HG02571 (cell line): ENCODE results near the gene CDK4.
"Not testable (repeated sequence)": the region's sequence is repeated elsewhere in the genome, so short reads cannot be mapped to it uniquely, and the experiment has no call there.

ENCODE experiments used
- ATAC-seq: cut with Tn5 transposase; IDR thresholded peaks from one replicate; pipeline ENCODE4 v1.9.1; 2021; ENCODE audit warnings: mild to moderate bottlenecking, moderate library complexity; ENCODE audit not compliant: unreplicated experiment

Gene CDK4

DNA sequence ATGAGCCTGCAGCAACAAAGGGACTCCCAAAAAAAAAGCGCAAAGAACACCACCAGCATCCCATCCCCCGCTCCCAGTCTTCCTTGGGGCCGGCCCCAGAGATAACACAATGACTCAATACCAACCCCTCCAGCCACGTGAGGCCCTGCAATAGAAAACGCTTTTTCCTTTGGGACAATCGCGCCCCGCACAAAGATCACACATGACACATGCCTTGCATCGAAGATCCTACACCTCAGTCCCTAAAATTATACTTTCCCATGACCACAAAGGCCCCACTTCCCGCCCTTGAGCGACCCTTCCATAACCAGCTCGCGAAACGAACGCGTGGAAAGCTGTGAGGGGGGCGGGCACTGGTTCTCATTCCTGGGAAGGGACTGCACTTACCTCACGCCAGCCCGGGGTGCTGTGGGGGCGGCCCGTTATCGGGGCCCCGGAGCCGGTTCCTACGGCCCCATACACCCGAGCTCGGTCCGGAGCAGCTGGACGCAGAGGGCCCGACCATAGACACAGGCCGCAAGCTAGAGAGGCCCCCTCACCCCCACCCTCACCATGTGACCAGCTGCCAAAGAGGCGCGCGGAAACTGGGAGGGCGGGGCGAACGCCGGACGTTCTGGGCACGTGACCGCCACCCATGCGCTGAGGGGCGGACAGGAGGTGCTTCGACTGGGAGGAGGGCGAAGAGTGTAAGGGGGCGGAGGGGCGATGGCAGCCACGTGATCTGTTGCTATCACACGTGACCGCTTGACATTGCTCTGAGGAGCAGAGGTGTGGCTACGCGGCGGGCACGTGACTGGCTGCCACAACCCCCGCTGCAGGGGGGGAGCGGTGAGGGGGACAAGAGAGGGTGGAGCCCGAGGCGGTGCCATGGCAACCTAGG is at the start of gene CDK4:
CDK4 (minus strand) TSS at position 523 of the 880 bp plus-strand sequence. CDS start 593 bp downstream, outside the sequence.
- peak; percentile 65 for ATAC-seq

DNA sequence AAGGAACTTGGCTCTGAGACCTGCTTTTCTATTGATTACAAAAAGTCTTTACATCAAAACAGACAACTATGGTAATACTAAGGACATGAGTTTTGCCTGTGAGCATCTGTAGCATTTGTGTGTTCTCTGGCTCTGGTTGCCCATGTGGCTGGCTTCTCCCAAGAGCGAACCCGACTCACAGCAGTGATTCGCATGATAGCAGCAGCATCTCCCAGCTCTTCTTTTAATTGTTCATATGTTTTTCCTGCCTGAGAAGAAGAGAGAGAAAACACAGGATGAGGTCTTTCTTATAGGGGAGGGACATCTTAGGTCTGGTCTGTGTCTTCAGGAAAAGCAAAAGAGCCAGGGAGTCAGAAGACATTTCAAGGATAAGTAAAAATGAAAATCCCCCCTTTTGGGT is 48.9 kb upstream of the CDK4 start:
- ATAC-seq: no peak

DNA sequence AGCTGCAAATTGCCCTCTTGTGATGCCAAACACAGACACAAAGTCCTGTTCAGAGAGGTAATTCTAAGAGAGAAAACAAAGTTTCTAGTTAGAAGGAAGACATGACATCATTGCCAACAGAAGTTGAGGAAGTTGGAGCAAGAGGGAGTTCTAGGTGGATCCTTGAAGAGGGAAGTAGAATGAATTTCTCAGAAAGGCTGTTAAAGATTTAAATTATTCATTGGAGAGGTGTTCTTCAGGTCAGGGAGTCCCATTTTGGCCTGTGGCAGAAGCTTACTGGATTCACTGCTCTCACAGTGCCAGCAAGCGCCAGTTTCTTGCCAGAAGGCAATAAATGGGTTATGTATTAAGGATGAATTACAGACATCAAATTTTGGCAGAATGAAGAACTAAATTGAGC is 45.8 kb upstream of the CDK4 start:
- ATAC-seq: no peak

DNA sequence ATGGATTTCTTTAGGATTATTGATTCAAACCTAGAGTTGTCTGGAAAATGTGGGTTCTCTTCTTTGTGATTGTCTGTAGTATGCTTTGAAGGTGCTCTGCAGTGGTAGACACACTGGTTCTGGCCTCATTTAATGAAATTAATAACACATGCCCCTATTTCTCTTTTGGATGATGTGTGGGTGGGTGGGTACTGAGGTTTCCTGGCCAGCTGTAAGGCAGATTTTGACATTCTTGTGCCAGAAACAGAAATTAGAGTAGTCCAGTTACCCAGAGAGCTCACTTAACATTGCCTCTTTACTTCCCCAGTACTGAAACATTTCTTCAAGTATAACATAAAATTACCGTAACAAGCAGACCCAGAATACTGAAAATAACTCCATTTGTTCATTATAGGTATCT is 44.9 kb upstream of the CDK4 start:
- ATAC-seq: no peak

DNA sequence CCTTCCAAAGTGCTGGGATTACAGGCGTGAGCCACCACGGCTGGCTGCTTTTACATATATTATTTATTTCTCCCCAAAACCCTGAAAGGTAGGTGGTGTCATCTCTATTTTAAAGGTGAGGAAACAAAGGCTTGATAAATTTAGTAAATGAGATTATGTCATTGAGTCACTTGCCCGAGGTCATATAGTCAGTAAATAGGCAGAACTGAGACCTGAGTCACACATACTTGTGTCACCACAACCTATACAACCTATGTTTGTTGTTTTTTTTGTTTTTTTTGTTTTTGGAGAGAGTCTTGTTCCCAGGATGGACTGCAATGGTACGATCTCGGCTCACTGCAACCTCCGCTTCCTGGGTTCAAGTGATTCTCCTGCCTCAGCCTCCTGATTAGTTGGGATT is 43.2 kb upstream of the CDK4 start:
- ATAC-seq: no peak

DNA sequence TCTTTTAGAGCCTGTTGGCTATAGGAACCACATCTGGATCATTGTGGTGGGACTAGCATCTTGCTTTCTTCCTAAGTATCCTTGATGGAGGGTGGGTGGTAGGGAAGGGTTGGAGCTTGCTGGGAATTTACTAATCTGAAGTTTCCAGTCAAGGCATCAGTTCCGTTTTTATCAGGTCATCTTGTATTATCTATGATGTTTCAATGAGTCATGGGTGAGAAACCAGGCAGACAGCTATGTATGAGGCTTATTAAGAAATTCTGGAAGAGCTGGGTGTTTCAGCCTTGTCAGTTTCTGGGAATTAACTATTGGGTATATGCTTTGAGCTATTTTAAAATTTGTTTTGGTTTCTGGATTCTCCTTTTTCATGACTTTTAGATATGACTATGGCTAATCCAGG is 41.8 kb upstream of the CDK4 start:
- no peak for ATAC-seq

DNA sequence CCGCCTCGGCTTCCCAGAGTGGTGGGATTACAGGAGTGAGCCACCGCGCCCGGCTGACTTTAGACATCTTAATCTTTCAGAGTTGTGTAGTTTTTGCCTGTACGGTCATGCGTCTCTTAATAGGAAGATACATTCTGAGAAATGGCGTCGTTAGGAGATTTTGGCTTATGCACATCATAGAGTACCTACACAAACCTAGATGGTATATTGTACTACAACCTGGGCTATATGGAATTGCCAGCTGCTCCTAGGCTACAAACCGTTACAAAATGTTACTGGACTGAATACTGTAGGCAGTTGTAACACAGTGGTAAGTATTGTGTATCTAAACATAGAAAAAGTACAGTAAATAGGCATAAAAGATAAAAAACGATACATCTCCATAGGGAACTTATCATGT is 31.8 kb upstream of the CDK4 start:
- ATAC-seq: no peak

DNA sequence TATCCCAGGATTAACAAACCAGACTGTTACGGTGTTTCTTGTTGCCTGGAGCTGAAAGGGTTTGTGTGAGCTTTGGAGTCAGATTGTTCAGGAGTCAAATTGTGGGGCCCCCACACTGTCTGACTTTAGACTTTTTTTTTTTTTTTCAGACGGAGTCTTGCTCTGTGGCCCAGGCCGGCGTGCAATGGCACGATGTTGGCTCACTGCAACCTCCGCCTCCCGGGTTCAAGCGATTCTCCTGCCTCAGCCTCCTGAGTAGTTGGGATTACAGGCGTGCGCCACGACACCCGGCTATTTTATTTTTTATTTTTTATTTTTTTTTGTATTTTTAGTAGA is 31.3 kb upstream of the CDK4 start:
- no peak for ATAC-seq

DNA sequence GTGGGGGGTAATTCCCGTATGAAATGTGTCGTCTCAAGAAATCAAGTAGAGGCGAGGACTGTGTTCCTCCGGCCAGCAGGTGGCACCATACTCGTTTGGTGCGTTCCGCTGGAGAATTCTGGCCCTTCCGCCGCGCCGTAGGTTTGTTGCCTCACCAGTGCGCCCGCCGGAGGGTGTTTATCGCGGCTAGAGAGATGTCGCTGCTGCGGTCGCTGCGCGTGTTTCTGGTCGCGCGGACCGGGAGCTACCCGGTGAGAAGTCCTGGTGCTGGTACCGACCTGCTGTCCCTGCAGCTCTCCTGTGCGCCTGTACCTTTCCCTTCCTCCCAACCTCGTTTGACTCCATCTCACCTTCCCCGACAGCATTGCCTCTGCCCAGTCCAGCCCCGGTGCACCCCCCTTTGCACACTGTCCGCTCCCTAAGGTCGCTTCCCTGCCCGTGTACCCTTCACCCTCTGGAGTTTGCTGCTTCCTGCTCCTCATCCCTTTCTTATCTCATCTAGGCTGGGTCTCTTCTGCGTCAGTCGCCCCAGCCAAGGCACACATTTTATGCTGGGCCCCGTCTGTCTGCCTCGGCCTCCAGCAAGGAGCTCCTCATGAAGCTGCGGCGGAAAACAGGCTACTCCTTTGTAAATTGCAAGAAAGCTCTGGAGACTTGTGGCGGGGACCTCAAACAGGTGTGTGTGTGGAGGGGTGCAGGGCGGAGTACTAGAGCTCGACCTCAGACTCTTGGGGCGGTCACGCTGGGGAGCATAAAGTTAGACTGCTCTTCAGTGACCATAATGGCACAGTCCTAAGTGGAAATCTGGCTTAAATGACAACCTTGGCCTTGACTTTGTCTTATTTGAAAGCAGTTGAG is 30.7 kb upstream of the CDK4 start, which contains the start of gene TSFM:
TSFM (plus strand) TSS at position 180 of the 858 bp plus-strand sequence; CDS start at position 195, 15 bp downstream.
- ATAC-seq: peak; percentile 80

DNA sequence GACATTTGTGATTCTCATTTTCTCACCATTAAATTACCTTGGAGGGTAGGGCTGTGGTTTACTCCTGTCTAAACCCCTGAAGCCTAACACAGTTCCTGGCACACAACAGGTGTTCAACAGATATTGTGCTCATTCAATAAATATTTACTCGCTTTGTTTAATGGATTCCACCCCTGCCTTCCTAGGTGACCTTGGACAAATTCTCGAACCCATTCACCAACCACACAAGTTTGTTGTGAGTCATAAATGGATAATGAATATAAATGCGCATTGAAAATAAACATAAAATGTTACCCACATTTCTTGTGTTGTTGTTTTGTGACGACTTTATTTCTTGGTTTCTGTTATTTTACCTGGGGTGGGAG is 30.1 kb upstream of the CDK4 start:
- ATAC-seq: no peak

DNA sequence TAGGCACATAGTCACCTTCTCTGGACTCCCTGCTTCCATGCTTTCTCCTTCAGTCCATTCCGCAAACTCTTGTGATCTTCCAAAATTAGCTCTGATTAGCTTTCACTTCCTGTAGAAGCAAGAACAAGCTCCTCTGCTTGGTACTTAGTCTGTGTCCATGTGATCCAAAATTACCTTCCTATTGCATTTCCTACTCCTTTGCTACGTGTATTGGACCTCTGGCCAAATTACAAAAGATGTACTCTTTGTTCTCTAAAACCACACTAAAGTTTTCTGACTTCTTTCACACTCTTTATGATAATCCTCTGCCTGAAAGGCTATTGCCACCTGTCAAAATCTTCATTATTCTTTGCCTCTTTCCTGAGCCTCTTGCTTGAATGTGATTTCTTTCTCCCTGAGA is 29.7 kb upstream of the CDK4 start:
- ATAC-seq: no peak

DNA sequence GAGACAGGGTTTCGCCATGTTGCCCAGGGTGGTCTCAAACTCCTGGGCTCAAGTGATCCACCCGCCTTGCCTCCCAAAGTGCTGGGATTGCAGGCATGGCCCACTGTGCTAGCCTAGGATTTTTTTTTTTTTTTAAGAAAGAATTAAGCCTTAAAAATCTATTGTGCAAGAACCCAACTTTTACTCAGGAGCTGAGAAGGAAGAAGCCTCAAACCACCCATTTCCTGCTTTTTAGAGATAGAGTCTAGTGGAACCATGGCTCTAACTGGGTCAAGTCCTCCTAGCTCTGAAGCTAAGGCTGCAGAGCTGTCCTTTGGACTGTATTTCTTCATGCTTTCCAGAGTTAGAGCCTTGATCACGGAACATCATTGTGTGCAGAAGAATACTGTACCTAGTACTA is 29.1 kb upstream of the CDK4 start:
- ATAC-seq: no peak

DNA sequence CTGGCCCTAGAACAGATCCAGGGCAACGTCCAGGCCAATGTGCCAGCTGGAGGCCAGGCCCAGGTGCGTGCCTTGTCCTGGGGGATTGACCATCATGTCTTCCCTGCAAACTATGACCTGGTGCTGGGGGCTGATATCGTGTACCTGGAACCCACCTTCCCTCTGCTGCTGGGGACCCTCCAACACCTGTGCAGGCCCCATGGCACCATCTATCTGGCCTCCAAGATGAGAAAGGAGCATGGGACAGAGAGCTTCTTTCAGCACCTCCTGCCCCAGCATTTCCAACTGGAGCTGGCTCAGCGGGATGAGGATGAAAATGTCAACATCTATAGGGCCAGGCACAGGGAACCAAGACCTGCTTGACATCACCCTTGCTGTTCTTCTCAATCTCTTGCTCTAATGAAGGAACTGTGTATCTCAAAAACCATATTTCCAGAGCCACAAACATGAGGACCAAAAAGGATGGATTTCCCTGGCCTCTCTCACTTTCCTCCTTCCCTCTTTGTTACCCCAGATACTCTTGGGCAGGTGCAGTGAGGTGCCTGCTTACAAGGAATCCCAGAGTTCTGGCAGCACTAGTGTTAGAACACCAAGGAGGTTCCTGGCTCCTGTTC is 28.3 kb upstream of the CDK4 start:
- no peak for ATAC-seq

DNA sequence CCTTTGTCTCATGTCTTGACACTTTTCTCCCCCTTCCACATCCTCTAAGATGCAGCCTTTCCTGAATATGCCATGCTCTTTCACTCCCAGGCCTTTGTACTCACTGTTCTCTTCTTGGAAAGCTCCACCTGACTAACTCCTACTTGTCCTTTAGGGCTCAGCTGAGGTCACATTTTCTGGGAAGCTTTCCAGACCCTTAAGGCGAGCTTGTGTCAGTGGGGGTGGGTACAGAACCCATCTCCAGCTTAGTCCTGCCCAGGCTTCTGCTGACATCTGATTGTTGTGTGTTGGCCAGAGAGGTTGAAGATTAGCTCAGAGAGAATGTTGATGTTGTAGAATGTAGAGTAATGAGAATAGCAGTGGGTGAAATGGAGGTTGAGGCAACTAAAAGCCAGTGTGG is 27.6 kb upstream of the CDK4 start:
- ATAC-seq: no peak

DNA sequence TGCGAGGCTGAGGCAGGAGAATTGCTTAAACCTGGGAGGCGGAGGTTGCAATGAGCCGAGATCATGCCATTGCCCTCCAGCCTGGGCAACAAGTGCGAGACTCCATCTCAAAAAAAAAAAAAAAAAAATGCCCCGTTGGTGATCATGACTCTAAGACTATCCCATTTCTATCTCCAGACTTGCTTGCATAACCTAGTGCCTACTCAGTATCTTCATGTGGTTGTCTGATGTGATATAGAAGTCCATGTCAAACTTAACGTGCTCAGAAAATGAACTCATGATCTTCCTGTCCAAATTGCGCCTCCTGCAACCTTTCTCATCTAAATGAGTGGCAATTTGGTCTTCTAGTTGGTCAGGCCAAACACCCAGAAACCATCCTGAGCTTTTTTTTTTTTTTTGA is 25.8 kb upstream of the CDK4 start:
- no peak for ATAC-seq

DNA sequence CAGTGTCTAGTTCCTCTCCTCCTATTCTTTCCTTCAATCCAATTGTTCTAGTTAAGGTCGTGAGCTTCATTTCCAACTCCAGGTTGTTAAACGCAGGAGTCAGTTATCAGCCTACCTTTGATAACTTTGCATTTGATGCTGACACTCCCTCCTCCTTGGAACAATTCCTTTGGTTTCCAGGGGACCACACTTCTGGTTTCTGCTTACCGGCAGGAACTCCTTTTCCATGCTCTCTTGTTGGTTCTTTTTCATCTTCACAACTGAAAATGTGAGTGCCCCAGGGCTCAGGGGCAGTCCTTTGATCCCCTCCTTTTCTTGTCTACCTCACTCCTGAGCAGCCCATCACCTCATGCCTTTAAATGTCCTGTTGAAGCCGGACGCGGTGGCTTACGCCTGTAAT is 25.3 kb upstream of the CDK4 start:
- ATAC-seq: no peak

DNA sequence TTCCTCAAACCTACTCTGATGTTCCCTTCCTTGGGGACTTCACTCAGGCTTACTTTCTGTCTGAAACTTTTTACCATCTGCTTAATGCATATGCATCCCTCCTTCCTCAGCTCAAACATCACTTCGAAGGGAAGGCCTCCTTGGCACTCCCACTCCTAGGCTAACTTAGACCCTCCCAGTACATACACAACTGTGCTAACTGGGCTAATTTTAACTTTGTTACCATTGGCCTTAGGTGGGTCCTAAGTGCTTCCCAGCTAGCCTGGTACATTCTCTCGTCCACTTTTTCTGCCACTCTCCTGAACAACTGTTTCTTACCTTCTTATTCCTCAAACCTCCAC is 24.1 kb upstream of the CDK4 start:
- ATAC-seq: no peak

DNA sequence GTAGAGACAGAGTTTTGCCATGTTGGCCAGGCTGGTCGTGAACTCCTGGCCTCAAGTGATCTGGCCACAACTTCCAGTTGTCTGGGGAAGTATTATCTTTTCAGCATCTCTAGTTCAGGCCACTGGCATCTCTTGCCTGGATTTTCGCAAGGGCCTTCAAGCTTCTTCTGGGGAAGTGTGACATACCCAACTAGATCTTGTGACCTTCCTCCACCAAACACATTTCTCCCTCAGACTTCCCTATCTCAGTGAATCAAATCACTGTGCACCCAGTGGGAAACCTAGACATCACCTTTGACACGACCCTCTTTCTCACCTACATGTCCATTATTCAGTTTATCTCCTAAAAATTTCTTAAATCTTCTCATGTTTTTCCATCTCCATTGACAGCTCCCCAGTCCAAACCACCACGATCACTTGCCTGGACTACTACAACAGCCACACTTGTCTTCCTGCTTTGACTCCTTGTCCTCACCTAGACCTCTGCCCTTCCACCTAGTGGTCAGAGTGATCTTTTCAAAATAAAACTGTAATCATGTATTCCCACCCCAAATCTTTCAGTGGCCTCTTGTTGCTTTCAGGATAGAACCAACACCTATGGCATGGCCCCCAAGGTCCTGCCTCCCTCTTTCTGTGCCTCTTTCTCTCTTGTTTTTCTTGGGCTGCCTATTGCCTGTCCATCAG is 23.6 kb upstream of the CDK4 start:
- no peak for ATAC-seq

DNA sequence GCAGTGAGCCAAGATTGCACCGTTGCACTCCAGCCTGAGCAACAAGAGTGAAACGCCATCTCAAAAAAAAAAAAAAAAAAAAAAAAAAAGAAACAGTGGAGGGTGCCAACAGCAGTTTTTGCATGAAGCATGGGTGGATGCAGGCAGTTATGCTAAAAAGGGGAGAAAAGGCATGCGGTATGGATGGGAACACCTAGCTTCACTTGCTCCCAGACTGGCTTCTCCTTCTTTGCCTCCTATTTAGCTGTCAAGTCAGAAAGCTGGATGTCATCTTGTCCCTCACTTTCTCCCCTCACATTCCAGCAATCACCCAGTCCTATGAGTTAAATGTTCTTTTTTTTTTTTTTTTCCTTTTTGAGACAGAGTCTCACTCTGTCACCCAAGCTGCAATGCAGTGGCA is 22.9 kb upstream of the CDK4 start:
- ATAC-seq: no peak

DNA sequence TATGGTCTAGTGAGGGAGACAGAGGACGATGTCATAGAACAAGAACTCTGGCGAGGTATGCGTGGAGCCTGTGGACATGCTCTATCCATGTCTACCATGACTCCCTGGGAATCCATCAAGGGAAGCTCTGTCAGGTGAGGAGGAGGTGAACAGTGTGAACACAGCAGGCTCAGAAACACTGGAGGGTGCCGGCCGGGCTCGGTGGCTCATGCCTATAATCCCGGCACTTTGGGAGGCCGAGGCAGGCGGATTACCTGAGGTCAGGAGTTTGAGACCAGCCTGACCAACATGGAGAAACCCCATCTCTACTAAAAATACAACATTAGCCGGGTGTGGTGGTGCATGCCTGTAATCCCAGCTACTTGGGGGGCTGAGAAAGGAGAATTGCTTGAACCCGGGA is 22.5 kb upstream of the CDK4 start:
- ATAC-seq: not testable (repeated sequence)
